HG03442 (cell line): ENCODE measurements around the gene ACSL1.

Experiments used
- ATAC-seq: cut with Tn5 transposase; IDR thresholded peaks from one replicate; pipeline ENCODE4 v1.9.1; 2021; ENCODE audit warnings: mild to moderate bottlenecking, moderate library complexity; ENCODE audit not compliant: unreplicated experiment

ACSL1 gene

DNA sequence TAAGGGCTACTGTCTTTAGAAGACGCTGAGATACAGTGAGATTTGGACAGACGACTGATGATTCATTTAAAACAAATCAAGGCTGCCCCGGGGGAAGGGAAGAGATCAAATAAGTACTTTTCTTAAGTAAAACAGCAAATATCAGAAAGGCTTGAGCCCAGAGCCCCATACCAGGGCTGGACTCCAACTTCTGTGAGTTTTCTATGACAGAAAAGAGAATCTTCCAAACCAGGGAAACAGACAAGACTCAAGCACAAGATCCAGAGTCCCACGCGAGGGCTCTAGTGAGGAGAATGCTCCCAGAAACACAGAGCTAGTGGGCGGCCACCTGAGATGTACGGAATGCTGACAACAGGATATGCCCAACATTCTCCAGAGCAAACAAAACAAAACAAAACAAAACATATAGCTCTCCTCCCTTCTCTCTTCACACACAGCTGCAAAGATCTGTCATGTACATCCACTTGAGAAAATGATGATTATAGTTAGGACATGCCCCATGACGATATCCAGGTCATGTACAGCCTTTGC, 13.1 kb downstream of the ACSL1 start:
- no peak for ATAC-seq

DNA sequence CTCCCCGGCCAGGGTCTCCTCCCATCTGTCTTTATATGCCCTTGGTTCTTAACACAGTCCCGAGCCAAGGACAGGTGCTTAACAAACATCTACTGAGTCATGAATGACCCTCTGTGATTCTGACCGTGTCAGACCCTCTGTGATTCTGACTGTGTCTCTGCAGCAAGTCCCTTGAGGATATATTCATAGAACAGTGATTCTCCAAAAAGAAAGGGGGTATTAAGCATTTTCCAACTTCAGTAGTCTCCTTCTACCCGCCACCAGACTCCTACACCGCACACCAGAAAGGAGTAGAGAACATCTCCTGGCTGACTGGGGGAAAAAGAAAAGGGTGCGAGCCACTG, 13.6 kb downstream of the ACSL1 start:
- ATAC-seq: no peak

DNA sequence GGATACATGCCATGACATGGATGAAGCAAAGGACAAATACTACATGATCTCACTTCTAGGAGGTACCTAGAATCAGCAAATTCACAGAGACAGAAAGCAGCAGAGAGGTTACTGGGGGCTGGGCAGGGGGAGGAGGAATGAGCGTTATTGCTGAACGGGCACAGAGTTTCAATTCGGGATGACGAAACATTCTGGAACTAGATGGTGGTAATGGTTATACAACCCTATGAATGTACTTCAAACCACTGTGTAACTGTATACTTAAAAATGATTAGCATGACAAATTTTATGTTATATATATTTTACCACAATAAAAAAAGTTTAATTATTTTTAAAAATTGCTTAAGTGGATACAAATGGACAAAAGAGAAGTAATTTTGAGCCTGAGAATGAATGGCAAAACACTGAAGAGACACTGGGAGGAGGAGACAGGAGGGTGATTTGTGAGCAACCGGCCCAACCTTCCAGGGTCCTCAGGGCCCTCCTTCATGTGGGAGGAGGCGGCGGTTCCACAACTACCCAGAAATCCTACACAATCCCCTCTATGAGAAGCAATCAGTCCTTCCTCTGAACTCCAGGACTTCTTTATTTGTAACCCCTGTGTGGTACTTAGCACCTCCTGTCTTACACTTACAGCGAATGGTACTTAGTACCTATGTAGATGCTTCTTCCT, 14.1 kb downstream of the ACSL1 start:
- no peak for ATAC-seq

DNA sequence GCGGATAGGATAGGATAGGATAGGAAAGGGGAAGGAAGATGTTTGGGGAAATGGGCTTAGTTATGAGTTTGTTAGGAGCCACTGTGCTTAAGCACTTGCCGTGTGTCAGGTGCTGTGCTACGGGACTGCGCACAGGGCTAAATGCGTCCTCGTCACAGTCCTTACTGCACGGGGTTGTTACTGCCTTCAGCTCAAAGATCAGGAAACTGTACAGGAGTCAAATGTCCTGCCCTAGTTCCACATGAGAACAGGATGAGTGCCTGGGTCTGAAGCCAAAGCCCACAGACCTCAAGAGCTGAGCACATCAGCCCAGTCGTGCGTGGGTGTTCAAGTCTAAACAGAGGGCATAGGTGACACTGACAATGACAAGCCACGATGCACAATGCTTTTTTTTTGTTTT, 15.0 kb downstream of the ACSL1 start:
- no peak for ATAC-seq

DNA sequence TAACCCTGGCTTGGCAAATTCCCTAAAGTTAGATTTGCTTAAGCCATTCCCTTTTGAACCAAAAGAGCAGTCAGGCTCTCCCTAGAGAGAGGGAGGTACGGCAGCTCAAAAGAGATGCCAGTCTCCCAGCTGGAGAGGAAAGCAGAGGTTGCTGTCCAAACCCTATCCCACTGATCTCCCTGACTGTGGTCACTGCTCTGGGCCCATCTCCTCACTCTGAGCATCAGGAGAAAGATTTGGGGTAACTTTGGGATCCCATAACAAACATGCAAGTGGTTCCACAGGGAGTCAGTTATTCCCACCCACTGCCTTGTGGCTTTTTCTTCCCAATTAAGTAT, 17.1 kb downstream of the ACSL1 start:
- no peak for ATAC-seq

DNA sequence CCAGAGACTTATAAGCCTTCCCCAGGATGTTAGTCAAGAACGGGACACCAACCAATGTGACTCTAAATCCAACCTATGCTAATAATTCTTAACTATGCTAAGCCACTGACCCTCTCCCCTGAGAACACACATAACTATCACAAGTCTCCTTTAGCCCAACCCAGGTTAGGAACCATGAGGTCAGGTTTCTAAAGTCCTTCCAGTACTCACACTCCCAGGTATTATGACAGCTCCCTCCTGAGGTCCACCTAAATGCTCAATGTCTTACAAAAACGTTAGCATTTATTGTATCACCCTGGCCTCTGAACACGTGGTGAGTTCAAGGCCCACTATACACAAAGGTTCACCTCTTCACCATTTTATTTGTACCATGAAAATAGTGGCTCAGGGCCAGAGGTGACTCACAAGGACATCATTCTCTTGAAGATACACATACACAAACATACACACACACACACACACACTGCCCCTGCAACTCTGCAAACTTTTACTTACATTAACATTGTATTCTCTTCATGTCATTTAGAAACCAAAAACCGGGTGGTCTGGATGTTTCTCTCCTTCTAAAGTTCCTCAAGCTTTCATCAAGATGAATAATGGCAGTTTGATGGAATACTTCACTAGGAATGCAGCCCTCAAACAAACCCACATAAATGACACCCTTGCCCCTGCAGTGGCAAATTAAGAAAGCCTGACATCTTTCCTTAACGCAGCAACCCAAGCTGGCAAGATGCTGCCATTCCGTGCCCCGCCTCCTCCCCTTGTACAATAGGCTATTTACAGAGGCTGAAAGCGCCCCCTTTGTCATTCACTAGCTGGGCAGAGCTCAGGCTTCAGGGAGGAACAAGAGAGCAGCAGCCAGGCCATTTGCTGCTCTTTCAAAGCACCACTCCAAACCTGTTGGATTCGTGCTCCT, 17.7 kb downstream of the ACSL1 start:
- ATAC-seq: no peak

DNA sequence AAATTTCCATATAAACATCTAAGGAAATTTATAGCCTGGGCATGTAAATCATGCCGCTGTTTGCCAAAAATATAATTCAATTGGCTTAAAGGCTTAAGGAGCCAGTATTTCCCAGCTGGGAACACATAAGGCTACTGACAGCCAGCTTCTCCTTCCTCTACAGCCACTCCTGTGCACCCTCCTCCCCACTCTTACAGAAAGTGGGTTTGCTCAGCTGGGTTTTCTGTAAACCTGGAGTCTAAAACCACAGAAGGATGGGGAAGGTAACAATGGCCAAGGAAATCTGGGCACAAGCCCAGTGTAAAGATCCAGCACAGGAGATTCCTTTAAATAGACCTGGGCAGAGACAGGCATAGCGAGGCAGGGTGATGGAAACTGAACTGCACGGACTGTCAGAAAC, 18.5 kb downstream of the ACSL1 start:
- ATAC-seq: no peak

DNA sequence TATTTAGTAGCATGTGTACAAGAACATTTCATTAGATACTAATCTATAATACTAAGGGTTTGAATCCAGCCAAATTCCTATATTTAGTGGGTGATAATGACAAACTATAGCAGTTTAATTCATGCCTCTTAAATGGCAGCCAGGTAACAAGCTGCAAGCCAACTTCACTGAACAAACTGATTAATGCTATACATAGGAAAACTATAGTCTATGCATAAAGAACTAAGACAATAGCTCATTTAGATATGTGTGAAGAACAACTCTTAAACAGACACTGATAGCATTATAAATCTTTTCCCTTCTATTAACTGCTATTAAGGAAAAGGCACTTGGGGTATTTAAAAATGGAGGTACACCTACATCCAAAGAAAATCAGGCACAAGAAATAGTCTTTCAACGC, 19.1 kb downstream of the ACSL1 start:
- no peak for ATAC-seq

DNA sequence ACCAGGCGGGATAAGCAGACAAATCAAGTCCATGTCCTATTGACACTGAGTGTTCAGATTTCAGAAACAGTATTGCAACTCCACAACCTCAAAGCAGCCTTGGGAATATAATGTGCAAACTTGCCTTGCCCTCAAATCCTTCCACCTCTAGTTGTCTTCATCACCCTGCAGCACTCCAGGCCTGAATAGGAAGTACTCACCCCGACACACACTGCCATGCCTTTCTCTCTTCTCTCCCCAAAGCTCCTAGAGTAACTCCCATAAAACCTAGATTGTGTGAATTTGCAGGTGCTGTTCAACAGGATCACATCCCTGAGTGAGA, 19.6 kb downstream of the ACSL1 start:
- ATAC-seq: no peak

DNA sequence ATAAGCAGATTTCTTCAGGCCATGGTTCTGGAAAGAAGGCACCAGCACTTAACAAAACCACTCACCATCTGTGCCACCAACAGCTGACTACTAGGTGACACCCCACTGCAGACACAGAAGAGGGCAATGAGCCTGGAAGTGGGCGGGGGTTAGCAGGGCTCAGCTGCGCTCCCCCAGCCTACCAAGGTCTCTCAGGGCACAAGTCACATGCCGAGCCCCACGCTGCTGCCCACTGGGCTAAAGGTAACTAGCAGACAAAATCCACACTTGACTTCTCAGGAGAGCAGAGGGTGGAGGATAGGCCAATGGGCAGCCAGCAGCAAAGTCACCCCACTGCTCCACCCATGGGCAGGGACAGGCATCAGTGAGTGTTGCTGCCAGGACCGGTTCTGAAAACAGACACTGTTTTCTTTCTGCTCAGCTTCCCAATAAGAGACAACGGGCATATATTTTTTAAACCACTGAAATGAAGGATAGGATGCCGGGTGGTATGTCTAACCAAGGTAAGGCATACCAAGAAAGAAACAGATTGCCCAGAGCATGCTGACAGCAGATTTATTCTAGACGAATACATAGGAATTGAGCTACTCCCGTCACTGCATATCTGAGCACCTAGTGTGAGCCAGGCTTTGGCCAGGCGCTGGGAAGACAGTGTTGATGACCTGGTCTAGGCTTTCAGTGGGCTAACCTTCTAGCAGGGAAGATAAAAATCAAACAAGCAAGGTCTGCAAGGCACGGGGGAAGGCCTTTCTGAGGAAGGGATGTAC, 20.1 kb downstream of the ACSL1 start:
- peak; percentile 73 for ATAC-seq

DNA sequence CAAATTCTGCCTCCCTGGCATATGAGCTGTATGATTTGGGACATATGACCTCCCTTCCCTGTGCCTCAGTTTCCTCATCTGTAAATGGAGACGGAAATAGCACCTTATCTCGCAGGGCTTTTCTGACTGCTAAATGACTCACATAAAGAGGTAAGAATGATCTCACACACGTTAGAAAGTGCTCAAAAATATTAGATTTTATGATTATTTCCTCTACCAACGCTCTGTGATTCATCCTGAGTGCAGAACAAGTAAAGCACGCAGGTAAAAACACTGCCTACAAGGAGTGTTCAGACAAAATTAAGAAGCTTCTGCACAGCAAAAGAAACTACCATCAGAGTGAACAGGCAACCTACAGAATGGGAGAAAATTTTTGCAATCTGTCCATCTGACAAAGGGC, 21.1 kb downstream of the ACSL1 start:
- ATAC-seq: no peak

DNA sequence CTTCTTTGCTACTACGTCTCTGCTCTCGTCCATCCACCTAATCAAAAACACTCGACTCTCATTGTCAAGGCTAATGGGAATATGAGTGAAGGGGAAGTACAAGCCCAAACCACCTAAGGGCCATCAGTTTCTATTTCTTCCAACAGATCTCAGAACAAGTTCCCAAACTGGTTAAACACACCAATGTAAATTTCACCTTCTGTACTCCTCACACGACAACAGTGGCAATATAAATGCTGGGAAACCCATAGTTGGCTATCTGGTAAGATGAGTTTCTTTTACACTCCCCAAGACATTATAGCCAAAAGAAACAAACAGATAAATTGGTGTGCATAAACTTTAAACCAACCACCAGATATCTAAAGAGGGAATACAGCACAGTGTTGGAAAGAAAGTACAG, 21.9 kb downstream of the ACSL1 start:
- ATAC-seq: no peak

DNA sequence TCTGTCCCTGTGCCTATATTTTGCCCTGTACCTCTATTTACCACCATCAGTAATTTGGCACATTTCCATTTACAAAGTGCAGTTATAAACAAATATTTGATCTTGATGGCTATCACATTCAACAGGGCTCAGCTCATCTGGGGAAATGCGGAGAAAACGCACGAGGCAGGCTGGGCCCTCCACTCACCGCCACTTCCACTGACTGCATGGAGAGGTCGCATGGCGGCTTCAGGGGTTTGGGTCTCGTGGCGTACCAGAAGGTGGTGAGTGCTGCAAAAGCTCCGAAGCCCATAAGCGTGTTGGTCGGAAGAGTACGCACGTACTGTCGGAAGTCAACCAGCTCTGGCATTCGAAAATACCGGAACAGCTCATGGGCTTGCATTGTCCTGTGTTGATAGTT, 22.6 kb downstream of the ACSL1 start:
- no peak for ATAC-seq

DNA sequence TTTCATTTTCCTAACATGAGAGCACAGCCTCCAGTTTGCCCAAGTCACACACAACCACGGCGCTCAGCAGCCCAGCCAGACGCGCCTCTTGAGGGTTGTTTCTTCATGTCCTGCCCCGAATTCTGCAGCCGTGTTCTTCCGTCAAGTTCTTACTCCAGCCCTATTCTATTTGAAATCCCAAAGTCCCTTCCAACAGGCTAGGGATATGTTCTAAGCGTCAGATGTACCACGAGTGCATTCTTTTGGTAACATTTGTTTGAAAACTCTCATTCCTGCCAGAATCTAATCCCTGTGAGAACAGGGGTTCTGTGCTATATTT, 23.1 kb downstream of the ACSL1 start:
- no peak for ATAC-seq

DNA sequence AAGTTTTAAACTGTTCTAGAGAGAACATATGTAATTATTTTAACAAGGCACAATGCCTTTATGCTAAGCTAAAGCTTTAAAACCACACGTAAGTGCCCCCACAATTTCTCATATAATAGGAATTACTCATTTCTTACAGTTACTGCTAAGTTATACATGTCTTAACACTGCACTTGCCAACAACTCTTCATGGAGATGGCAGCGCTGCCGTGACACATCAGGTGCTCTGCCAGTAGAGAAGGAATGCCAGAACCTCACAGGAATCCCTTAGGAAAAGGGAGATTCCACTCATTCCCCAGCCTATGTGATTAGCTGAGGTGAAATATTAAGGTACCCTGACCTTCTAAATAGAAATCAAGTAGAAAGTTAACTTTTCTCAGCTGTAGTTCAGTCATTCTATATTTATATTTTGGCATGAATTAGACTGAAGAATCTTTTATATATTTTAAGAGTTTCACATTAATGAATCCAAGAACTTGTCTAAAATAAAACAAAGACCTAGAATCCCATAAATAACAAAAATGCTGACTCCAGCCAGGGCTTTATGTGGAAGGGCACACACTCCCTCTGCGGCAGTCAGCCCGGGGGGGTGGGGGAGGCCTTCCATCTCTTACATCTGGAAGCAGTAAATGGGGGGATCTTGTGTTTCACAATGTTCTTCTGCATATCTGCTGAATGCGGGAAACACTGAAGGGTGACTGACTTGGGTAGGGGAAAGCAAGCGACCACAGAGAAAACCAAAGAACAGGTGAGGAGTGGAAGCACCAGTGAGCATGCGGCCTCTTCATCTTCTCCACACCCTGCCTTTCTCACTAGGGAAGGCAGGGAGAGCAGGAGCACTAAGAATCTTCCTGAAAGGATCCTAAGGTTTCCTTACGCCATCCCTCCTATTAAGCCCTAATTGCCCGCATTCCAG, 23.7 kb downstream of the ACSL1 start:
- ATAC-seq: no peak

DNA sequence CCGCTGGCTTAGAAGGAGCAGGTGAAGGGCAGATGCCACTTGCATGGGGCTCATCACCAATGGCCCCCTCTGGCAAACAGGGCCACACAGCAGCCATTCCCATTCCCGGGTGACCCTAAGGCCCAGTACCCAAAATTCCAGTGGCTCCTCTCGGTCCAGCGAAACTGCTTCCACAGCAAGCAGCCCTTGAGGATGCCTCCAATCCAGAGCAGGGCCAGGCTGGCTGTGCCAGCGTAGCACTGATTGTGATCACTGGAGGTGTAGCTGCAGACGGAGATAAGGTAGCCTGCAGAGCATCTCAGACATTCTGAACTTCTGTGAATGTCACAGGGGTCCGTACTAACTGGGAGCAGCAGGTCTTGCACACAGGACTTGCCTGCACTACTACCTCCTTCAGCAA, 27.3 kb downstream of the ACSL1 start:
- no peak for ATAC-seq

DNA sequence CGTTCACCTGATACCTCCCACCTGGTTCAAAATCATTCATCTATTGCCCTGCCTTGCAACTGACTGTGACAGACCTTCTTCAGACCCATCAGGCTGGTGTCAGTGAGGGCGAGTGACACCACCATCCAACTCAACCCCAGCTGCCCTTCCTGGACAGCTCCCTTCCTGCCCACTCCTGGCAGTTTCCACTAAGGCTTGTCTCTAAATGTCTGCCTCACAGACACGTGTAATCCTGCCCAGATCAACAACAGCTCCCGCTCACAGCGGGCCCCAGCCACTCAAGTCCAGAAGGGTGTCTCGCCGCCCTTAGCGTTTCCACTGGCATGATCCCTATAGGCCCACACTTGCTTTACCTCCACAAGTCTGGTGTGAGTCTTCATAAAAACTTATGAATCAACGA, 28.9 kb downstream of the ACSL1 start:
- ATAC-seq: no peak

DNA sequence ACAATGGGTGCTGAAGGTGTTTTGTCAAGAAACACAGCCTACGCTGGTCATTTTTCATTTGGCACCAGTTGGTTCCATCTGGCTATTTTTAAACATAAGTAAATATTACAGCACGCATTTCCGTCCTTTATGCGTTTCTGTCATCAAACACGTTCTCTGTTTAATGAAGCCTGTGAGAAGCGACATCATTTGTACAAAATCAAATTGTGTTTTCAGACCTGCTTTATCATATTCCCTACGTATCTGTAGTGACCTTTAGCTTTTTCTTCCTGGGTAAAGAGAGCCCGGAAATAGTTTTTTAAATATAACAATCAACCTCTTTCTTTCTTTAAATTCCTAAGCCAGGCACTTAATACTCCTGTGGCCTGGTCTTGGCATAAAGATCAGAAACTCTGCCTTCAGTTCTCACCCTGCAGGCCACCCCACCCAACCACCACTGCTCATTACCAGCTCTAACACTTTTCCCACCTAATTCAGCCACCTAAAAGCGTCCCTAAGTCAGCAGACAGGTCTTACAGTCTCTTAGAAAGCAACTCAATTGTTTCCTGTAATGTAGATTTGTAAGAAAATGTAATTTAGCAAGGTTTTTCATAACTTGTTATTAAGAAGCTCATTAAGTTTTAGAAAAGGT, 30.4 kb downstream of the ACSL1 start:
- no peak for ATAC-seq

DNA sequence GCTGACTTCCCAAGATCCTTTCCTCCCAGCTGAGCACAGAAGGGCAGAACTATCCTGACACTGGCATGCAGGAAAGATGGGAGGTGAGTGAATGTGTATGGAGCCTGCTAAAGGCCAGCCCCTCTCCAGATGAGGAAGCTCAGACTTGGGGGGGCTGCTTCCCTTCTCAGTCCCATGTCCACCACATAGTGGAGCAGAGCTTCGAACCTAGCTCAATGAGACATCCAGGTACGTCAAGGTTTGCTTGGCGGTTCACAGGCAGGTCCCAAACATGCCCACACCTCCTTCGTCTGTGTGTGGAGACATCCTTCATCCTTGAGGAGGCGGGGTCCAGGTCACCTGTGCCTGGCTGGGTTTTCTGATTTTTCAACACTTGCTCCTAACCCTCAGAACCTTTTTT, 31.3 kb downstream of the ACSL1 start:
- no peak for ATAC-seq

DNA sequence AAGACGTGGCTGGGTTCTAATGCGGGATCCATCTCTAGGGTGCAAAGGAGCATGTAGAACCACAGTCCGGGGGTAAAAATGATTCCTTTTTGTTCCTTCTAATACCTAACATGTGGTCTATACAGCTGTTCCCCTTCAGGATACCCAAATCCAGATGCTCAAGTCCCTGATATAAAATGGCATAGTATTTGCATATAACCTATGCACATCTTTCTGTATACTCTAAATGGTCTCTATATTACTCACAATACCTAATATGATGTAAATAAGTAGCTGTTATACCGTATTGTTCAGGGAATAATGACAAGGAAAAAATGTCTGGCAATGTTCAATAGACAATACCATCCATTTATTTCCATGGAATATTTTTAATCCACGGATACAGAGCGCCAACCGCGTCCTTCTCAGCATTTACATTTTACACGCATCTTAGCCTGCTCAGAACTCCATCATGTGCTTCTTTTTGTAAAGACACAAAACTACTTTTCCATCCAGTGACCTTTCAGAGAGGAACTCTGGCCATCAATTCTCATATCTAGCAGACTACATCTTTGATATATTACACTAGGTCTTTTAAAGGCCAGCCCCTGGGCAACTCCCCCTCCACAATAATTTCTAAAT, 31.9 kb downstream of the ACSL1 start:
- no peak for ATAC-seq
